Activated CD8-positive, alpha-beta T cell treated with anti-CD3 and anti-CD28 coated beads for 36 hours (primary cell): Measurements from ENCODE around the gene NCAN. TPM values are rescaled to one million over a fixed set of nuclear protein-coding genes. Genes with fewer than 3 reads are reported as not detected.

Source experiments
- ATAC-seq: fragments of 200-7000 bp; cut with Tn5 transposase; one replicate; pipeline ENCODE4 v1.10.0; 2021; ENCODE audit warnings: mild to moderate bottlenecking, moderate library complexity
- CTCF ChIA-PET: fragments of 350-600 bp; sonication (Branson Sonifier 250); formaldehyde crosslinking; loops from one replicate; lab custom pipeline; 2021; ENCODE audit warnings: antibody characterized with exemption; lab: Charles Lee
- POLR2A ChIA-PET: fragments of 350-600 bp; sonication (Branson Sonifier 250); formaldehyde crosslinking; loops from one replicate; lab custom pipeline; 2021; ENCODE audit warnings: antibody characterized with exemption; lab: Charles Lee
- DNase-seq: peaks from one replicate; pipeline ENCODE4 v3.0.0-alpha.2; 2020
- H3K27ac Mint-ChIP-seq: one replicate; pipeline ENCODE4 v1.8.0; 2021; ENCODE audit warnings: mild to moderate bottlenecking, mixed read lengths
- H3K27me3 Mint-ChIP-seq: one replicate; pipeline ENCODE4 v1.8.0; 2021; ENCODE audit warnings: mixed read lengths
- H3K36me3 Mint-ChIP-seq: one replicate; pipeline ENCODE4 v1.8.0; 2021; ENCODE audit warnings: low read depth, mixed read lengths
- H3K4me1 Mint-ChIP-seq: one replicate; pipeline ENCODE4 v1.8.0; 2021; ENCODE audit warnings: low read depth, mixed read lengths
- H3K4me3 Mint-ChIP-seq: one replicate; pipeline ENCODE4 v1.8.0; 2021; ENCODE audit warnings: mild to moderate bottlenecking, moderate library complexity, mixed read lengths
- H3K9me3 Mint-ChIP-seq: one replicate; pipeline ENCODE4 v1.8.0; 2021; ENCODE audit warnings: mixed read lengths
- intact Hi-C: fragments of 100-400 bp; cut with micrococcal nuclease; formaldehyde crosslinking; loops from one replicate; pipeline ENCODE4 v1.10.0; 2022
- total RNA-seq, 2 experiments: library from RNA; stranded (reverse); gene quantifications; one replicate each; pipeline ENCODE4 v1.2.3, GENCODE V29; 2021
- TF ChIP-seq, protein P1 (sequence below): fragments of 200-600 bp; IDR thresholded peaks from one replicate; pipeline ENCODE4 v1.8.0; 2022; ENCODE audit warnings: antibody characterized with exemption, mild to moderate bottlenecking

NCAN gene
- total RNA-seq, 2 experiments from 2014 or later = not detected

GRCh38 chr19:19279853-19280252, 68.1 kb downstream of the NCAN start:
- TF ChIP-seq, protein P1, sequence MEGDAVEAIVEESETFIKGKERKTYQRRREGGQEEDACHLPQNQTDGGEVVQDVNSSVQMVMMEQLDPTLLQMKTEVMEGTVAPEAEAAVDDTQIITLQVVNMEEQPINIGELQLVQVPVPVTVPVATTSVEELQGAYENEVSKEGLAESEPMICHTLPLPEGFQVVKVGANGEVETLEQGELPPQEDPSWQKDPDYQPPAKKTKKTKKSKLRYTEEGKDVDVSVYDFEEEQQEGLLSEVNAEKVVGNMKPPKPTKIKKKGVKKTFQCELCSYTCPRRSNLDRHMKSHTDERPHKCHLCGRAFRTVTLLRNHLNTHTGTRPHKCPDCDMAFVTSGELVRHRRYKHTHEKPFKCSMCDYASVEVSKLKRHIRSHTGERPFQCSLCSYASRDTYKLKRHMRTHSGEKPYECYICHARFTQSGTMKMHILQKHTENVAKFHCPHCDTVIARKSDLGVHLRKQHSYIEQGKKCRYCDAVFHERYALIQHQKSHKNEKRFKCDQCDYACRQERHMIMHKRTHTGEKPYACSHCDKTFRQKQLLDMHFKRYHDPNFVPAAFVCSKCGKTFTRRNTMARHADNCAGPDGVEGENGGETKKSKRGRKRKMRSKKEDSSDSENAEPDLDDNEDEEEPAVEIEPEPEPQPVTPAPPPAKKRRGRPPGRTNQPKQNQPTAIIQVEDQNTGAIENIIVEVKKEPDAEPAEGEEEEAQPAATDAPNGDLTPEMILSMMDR = no peak
- DNase-seq (no peak), ATAC-seq (no peak)
- H3K27ac Mint-ChIP-seq = no peak overlapping the region
- peaks cover 47% of the 10 kb centered on the region for H3K36me3 Mint-ChIP-seq
- POLR2A ChIA-PET = no interaction called here
- H3K4me1 Mint-ChIP-seq = no peaks in the 10 kb centered on the region
- no peaks in the 10 kb centered on the region for H3K9me3 Mint-ChIP-seq
- CTCF ChIA-PET = interaction anchor here (1.1 kb wide), 1 partner anchor 13 kb away, joined by 3 read pairs; no protein-coding TSS in a partner anchor
- no peak overlapping the region for H3K4me3 Mint-ChIP-seq
- H3K27me3 Mint-ChIP-seq = no peaks in the 10 kb centered on the region
- intact Hi-C loops = no loop called here

DNA sequence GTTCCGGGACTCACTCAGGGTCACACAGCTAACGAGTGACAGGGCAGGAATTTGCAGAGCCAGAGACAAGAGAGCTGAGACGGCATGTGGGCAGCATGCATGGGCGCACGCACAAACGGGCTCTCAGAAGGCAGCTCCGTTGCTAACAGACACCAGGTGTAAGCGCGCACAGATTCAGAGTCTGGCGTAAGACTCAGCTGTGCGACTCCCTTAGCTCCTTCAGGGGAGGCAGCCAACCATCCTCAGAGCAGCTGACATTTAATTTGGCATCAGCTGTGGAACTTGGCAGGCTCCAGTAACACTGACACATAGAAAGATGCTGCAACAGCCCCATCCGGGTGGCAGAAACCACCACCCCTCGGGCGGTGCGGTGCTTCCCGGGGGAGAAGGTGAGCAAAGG, 68.8 kb downstream of the NCAN start:
- DNase-seq = no peak
- no peak overlapping the region for H3K27ac Mint-ChIP-seq
- intact Hi-C loops = no loop called here
- H3K9me3 Mint-ChIP-seq = no peaks in the 10 kb centered on the region
- ChIA-PET POLR2A (interaction anchor here (1.1 kb wide), 1 partner anchor 54 kb away, joined by 3 read pairs; no protein-coding TSS in a partner anchor), CTCF (interaction anchor here (1.1 kb wide), 1 partner anchor 12 kb away, joined by 3 read pairs; no protein-coding TSS in a partner anchor)
- no peak for ATAC-seq
- no peaks in the 10 kb centered on the region for H3K4me1 Mint-ChIP-seq
- no peaks in the 10 kb centered on the region for H3K27me3 Mint-ChIP-seq
- TF ChIP-seq, protein P1 = no peak
- H3K36me3 Mint-ChIP-seq = peaks cover 45% of the 10 kb centered on the region
- no peak overlapping the region for H3K4me3 Mint-ChIP-seq

DNA sequence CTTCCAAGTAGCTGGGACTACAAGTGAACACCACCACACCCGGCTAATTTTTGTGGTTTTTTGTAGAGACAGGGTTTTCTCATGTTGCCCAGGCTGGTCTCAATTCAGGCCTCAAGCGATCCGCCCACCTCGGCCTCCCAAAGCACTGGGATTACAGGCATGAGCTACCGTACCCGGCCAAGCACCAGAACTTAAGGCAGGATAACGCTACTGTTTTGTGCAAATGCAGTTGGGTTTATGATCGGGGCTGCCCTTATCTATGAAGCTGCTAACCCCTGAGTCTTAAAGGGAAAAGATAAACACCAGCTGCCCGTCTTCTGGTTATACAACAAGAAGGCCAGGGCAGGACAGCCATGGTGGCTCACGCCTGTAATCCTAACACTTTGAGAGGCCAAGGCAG, 73.9 kb downstream of the NCAN start:
- POLR2A ChIA-PET = interaction anchor here (0.6 to 1.0 kb wide), 2 partner anchors 14 to 44 kb away, joined by 3 read pairs; no protein-coding TSS in a partner anchor
- DNase-seq = no peak
- Mint-ChIP-seq H3K4me3 (no peak overlapping the region), H3K9me3 (no peaks in the 10 kb centered on the region), H3K27ac (no peak overlapping the region), H3K4me1 (no peaks in the 10 kb centered on the region), H3K36me3 (peaks cover 31% of the 10 kb centered on the region), H3K27me3 (no peaks in the 10 kb centered on the region)
- TF ChIP-seq, protein P1 = no peak
- no peak for ATAC-seq
- intact Hi-C loops = no loop called here
- CTCF ChIA-PET = interaction anchor here (0.6 kb wide), 1 partner anchor 95 kb away, joined by 3 read pairs; no protein-coding TSS in a partner anchor

- Mint-ChIP-seq H3K4me1 (no peaks in the 10 kb centered on the region), H3K27ac (no peak overlapping the region), H3K9me3 (peaks cover 2% of the 10 kb centered on the region), H3K4me3 (no peak overlapping the region), H3K36me3 (peaks cover 50% of the 10 kb centered on the region), H3K27me3 (no peaks in the 10 kb centered on the region)
- ATAC-seq = no peak
- intact Hi-C loops = no loop called here
- TF ChIP-seq, protein P1 = no peak
- ChIA-PET POLR2A (interaction anchor here (0.8 kb wide), 1 partner anchor 45 kb away, joined by 3 read pairs; no protein-coding TSS in a partner anchor), CTCF (interaction anchor here (0.7 to 1.2 kb wide), 2 partner anchors 12 kb away, joined by 3 read pairs; no protein-coding TSS in a partner anchor)
- DNase-seq = no peak
These were observed 80.8 kb downstream of the NCAN start for GRCh38 chr19:19292607-19293006.

DNA sequence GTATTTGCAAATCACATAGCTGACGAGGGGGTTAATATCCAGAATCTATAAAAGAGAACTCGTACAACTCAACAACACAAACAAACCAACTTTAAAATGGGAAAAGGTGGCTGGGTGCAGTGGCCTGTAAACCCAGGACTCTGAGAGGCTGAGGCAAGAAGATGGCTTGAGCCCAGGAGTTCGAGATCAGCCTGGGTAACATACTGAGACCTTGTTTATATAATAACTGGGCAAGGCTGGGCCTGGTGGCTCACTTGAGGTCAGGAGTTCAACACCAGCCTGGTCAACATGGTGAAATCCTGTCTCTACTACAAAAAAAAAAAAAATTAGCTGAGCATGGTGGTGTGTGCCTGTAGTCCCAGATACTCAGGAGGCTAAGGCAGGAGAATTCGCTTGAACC, 83.2 kb downstream of the NCAN start:
- no peak for DNase-seq
- H3K36me3 Mint-ChIP-seq = peaks cover 46% of the 10 kb centered on the region
- intact Hi-C loops = no loop called here
- H3K27ac Mint-ChIP-seq = no peak overlapping the region
- no peak overlapping the region for H3K4me3 Mint-ChIP-seq
- ATAC-seq = no peak
- POLR2A ChIA-PET = no interaction called here
- peaks cover 2% of the 10 kb centered on the region for H3K9me3 Mint-ChIP-seq
- CTCF ChIA-PET = no interaction called here
- TF ChIP-seq, protein P1 = no peak
- H3K4me1 Mint-ChIP-seq = no peaks in the 10 kb centered on the region
- H3K27me3 Mint-ChIP-seq = no peaks in the 10 kb centered on the region
